ENCODE results near the gene MFSD2B.
A peak's percentile ranks its signal among the peaks of the same experiment; 100 is the strongest.

Gene MFSD2B

DNA sequence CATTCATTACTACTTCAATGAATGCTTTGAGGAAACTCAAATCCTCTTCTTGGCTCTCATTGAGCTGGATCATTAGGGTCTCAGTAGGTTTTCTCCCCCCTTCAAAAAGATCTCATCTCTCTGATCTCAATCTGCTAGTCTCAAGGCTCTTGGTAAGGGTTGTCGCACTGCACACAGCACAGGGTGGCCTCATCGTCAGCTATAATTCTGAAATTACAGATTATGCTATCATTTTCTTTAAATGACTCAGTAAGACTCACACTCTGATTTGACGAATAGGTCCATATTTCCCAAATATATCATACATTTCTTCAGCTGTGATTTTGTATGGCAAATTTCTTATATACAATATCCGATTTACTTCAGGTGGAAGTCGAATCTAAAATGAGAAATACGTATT is 63.9 kb downstream of the MFSD2B start:
- no peak for DNase-seq (ENCODE audit: extremely low read depth, low read depth)
- no peak overlapping the region for H3K4me3 ChIP-seq (replicated peaks; ENCODE audit: low read depth, low read length)
- TF ChIP-seq, protein P1, sequence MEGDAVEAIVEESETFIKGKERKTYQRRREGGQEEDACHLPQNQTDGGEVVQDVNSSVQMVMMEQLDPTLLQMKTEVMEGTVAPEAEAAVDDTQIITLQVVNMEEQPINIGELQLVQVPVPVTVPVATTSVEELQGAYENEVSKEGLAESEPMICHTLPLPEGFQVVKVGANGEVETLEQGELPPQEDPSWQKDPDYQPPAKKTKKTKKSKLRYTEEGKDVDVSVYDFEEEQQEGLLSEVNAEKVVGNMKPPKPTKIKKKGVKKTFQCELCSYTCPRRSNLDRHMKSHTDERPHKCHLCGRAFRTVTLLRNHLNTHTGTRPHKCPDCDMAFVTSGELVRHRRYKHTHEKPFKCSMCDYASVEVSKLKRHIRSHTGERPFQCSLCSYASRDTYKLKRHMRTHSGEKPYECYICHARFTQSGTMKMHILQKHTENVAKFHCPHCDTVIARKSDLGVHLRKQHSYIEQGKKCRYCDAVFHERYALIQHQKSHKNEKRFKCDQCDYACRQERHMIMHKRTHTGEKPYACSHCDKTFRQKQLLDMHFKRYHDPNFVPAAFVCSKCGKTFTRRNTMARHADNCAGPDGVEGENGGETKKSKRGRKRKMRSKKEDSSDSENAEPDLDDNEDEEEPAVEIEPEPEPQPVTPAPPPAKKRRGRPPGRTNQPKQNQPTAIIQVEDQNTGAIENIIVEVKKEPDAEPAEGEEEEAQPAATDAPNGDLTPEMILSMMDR (IDR thresholded peaks at IDR 0.05; ENCODE audit: low read depth, low read length, missing control alignments): no peak

DNA sequence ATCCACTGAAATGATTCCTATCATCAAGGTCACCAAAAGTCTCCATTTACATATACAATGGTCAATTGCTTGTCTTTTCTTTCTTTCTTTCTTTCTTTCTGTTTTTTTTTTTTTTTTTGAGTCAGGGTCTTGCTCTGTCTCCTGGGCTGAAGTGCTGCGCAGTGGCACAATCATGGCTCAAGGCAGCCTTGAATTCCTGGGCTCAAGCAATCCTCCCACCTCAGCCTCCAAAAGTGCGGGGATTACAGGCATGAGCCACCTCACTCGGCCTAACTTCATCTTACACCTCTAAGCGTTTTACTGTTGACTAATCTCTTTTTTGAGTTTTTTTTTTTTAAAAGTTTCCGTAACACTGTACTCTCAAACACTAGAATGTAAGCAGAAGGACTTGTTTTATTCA is 65.4 kb downstream of the MFSD2B start:
- TF ChIP-seq, protein P1 (IDR thresholded peaks at IDR 0.05; ENCODE audit: low read depth, low read length, missing control alignments): no peak
- no peak for DNase-seq (ENCODE audit: extremely low read depth, low read depth)
- H3K4me3 ChIP-seq (replicated peaks; ENCODE audit: low read depth, low read length): peak overlapping the region; percentile 90
